NCI-H69 (cell line): ENCODE measurements around the gene FAM107B.
A peak's percentile ranks its signal among the peaks of the same experiment; 100 is the strongest.

Source experiments
- DNase-seq: peaks from one replicate; lab custom pipeline; 2025; lab: John Stamatoyannopoulos, UW

Gene FAM107B

DNA sequence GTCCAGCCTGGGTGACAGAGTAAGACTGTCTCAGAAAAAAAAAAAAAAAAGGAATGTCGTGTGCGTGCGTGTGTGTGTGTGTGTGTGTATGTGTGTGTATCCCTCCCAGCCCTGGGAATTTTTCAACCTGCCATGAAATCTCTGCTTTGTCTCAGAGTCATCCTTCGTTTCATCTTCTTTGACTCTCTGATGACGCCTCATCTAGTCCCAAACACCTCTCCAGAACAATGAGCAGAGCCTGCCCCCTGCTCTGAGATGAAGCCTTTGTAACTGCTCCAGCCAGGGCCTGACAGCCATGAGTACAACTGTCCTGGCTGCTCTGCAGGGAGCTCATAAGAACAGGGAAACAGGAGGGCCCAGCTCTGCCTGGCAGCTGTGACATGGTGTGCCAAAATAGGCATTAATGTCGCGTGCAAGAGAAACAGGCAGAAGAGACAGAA is 149.5 kb downstream of the FAM107B start:
- DNase-seq = peak; percentile 79

DNA sequence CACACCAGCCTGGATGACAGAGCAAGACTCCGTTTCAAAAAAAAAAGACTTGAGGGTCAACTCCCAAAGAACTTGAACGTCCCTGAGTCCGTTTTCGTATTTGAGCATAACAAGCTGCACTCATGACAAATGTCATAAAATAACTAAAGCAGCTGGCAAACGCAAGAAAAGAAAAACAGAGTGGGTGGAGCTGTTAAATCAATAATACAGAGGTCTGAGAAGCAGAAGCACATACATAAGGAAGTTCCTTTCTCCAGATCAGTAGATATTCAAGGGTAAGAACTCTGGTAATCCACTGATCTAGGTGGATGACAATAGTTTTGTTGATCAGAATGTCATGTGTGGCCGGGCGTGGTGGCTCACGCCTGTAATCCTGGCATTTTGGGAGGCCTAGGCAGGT is 150.1 kb downstream of the FAM107B start:
- no peak for DNase-seq

DNA sequence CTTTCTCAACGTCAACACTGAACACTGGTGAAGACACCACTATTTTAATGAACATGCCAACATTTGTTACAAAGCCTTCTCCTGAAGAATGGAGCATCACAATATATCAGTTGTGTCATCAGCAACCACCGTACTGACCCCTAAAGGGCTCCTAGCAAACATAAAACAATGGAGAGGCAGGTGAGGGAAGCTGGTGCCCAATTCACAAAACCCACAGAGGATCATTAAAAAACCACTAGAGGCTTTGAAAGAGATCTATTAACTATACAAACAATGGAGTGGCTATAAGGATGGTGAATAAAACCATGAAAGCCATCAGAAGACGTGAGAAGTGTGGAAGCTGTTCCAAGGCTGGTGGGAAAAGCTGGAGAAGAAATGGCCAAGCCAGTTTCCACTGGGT is 150.8 kb downstream of the FAM107B start:
- peak; percentile 82 for DNase-seq

DNA sequence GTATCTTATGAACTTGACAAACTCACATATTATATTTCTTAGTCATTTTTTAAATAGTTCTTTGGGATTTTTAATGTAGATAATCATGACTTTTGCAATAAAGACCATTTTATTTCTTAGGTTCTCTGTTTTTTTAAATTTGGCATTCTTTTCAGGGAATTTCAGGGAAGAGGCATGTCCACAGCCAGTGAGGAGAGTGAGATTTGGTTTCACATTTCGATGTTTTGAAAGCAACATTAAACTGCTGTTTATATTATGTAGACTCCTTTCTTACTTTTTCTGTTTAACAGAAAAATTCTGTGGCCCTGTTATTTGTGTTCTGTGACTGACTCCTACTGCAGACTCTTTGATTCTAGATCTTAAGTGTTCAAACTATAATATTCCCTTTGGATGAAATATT is 153.7 kb downstream of the FAM107B start:
- DNase-seq = no peak

DNA sequence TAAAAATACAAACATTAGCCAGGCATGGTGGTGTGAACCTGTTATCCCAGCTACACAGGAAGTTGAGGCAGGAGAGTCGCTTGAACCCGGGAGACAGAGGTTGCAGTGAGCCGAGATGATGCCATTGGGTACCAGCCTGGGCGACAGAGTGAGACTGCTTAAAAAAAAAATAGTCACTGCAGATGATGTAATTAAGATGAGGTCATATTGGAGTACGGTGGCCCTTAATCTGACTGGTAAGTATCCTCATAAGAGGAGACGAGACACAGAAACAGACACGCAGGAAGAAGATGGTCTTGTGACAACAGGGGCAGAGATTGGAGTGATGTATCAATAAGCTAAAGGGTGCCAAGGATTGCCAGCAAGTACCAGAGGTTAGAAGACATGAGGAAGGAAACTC is 156.0 kb downstream of the FAM107B start:
- no peak for DNase-seq

DNA sequence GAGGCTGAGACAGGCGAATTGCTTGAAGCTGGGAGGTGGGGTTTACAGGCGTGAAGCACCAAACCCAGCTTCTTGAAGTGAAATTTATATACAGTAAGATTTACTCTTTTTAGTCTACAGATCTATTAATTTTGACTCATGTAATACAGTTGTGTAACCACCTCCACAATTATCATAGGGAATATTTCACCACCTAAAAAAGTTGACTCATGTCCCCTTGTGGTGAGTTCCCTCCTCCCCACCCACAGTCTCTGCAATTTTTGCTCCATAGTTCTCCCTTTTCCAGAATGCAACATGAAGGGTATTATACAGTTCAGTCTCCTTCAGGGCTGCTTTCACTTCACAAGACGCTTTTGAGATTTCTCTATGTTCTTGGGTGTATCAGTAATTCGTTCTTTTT is 156.8 kb downstream of the FAM107B start:
- no peak for DNase-seq

DNA sequence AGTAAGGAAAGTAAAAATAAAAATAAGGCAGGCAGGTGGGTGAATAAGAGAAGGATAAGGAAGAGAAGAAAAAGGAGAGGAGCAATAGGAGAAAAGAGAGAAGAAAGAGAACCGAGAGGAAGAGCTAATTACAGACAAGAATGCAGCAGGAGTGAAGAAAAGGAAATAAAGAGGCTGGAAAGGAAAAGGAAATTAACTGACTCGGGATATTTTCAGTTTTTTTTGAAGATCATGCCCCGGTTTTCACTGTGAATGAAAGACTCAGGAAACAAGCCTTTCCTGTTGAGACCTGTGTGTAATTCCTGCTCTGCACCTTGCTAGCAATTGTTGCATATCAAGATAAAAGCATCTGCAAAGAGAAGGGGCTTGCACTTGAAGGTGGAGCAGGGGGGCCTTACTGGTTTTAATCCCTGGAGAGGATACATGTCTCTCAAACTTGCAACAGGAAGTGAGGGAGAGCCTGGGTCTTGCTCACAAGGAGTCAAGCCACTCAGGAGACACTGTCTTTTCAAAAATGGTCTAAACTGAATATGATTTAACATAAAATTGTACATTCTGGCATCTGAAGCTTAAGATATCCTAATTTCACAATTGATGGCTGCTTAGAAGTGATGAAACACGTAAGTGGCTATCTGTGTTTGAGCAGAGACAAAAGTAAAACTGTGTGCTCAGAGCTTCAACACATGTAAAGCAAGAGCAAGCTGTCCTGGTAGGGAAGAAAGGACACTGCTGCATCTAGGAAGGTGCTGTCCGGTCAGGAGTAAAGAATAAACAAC is 157.6 kb downstream of the FAM107B start:
- peak; percentile 5 for DNase-seq

DNA sequence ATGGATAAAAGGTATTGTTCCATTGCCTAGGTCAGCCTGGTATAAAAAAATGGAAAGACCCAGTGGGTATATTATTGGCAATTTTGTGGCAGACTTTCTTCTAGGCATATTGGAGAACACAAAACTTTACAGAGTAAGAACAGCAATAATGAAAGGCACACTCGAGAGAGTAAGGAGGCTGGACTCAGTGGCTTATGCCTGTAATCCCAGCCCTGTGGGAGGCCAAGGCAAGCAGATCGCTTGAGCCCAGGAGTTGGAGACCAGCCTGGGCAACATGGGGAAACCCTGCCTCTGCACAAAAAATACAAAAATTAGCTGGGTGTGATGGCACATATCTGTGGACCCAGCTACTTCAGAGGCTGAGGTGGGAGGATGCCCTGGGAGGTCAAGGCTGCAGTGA is 158.2 kb downstream of the FAM107B start:
- no peak for DNase-seq

DNA sequence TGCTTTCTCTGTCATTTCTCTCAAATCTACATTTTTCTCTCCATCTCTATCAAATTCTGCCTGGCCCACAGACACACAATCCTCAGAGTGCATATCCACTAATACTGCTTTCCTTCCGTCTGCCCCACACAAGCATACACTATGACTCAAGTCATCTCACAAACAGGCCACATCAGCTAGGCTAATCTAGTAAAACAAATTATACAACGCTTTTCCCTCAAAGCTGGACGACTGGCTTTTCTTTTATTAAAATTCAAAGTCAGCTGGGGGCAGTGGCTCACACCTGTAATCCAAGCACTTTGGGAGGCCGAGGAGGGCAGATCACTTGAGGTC is 161.1 kb downstream of the FAM107B start:
- DNase-seq = no peak

DNA sequence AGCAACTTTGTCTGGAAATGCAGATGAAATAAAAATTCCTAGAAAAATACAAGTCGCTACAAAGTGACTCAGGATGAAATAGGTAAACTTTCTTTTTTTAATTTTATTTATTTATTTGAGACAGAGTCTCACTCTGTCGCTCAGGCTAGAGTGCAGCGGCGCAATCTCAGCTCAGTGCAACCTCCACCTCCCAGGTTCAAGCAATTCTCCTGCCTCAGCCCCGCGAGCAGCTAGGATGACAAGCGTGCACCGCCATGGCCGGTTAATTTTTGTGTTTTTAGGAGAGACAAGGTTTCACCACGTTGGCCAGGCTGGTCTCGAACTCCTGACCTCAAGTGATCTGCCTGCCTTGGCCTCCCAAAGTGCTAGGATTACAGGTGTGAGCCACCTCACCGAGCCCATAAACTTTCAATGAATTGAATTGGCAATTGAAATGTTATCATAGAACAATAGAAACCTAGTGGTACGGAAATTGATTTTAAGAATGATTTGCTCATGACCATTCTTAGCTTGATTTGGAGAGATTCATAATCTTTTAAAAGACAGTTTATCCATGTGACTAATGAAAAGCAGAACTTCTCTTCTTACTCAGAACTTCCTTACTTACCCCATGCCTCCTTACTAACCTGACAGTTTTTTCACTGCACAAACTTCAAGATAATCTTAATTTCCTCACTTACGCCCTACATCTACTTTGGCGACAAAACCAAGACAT is 161.7 kb downstream of the FAM107B start:
- no peak for DNase-seq

DNA sequence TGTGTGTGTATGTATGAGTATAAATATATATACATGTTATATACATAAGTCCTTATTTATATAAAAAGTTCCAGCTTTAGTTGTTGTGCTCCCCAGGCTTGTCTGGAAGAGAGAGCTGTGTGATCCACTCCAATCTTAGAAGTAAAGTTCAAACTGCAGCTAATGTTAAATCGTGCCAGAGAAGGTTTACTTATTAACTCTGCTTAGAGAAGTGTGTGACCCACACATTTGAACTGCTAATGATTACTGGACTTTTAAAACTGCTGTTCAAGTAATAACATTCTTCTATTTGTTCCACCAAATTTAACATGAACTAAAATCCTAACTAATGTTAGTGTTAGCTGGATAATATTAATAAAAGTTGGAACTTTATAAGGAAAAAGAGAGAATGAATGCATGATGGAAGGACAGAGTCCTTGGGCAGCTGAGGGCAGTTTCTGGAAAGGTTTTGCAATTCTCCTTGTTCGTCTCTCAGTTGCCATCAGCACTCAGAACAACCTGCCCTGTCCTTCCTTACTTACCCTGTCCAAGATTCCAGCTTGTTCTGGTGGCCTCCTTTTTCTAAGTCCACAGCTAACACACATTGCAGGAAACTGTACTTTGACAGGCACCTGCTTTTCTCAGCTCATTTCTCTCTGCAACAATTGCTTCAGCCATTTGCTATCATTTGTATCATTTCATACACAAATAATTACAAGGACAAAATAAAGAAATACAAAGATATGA is 162.6 kb downstream of the FAM107B start:
- DNase-seq = no peak

DNA sequence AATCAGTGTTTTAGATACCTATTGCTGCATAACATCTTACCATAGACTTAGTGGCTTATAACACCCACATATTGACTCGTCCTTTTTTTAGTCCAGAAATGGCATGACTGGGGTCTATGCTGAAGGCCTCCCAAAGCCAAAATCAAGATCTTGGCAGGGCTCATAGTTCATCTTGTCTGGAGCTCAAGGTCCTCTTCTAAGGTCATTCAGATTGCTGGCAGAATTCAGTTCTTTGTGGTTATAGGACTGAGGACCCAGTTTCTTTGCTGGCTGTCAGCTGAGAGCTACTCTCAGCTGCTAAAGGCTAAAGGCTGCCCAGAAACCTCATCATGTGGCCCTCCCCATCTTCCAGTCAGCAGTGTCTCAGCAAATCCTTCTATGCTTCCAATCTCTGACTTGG is 165.5 kb downstream of the FAM107B start:
- no peak for DNase-seq

DNA sequence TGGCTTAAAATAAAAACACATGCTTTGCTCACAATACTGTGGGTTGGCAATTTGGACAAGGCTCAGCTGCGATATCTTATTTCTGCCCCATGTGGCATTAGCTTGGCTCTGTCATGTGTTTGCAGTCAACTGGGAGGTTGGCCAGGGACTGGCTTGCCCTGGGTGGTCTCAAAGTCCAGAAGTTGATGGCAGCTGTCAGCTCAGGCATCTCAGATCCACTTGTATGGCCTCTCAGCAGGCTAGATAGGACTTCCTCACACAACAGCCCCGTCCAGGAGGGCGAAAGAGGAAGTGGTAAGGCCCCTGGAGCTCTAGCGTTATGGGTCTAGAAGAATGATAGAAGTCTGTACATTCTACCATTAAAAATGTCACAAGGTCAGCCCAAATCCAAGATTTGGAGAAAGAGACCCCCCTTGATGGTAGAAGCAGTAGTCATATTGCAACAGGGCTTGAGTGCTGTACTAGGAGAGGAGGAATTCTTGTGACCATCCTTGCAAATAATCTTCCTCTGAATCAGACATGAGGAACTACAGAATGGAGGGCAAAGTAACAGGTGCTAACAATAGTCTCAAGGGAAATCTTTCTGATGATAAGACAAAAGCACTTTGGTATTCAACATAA is 166.2 kb downstream of the FAM107B start:
- DNase-seq = no peak

DNA sequence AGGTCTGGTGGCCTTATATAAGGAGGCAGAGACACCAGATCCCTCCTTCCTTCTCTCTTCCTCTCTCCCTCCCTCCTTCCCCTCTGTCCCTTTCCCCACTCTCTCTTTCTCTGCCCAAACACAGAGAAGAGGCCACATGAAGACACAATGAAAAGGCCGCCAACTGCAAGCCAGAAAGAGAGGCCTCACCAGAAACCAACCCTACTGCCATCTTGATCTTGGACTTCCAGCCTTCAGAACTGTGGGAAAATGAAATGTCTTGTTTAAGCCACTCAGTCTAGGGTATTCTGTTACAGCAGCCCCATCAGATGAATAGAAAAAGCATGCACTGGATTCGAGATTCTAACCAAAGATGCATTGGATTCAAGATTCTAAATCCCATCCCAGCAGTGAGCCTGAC is 168.1 kb downstream of the FAM107B start:
- no peak for DNase-seq

DNA sequence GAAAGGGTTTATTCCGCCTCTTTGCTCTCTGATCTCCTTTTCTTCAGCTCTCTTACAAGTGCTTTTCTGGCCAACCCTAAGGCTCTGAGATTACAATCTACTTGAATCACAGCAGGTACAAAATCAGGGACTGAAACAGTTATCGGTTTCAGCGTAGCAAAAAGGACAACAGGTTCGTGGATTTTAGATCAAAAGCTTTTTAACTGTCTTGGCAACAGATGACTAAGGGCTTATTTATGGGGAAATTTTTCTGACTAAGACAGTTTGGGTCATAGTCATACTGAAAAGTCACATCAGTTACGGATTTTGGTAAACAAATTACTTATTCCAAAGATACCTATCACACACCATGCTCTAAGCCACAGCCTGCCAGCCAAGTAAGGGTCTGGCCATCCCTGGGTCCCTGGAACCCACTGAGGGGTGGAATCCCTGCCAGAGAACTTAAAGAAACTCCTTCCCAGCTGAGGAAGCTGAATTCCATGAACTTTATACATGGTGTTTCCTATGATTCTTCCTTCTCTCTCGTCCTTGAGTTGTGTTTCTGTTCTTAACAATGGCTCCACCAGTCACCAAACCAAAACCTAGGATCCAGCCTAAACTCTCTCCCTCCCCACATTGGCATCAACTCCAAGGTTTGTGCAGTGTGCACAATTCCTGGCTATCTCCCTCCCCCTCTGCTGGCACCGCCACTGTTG is 169.3 kb downstream of the FAM107B start:
- DNase-seq = no peak

DNA sequence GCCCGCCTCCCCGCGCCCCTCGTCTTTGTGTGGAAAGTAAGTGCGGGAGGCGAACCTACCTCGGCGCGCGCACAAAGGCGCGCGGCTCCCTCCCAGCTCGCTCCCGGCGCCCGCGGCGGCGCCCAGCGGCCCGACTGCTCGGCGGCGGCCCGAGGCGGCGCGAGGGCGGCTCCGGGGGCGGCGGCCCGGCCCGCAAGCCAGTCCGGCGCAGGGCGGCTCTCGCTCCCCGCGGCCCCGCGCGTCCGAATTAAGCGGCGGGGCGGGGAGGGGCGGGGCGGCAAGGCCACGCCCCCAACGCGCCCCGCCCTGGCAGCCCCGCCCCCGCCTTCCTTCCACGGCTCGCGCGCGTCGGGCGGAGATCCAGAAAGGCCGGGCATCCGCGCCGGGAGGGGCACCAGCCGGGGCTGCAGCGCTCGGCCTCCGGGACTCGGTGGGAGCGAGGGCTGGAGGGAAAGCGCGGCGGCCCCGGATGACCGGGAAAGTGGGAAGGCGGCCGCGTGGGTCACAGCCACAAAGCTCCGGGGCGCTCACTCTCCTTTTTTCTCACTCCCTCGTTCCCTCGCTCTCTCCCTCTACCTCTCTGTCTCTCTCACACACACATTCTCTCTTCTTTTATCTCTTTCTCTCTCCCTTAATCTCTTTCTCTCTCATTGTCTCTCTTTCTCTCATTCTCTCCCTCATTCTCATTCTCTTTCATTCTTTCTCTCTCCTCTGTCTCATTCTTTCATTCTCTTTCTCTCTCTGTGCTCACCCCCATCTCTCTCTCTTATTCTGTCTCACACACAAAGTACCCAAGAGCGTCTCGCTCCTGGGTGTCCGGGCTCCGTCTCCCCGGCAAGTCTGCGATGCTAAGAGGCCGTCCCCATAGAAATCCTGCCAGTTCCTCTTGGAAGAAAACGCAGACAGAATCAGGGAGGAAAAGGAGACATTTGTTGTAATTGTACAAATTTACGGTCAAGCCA is 170.2 kb downstream of the FAM107B start:
- peak; percentile 89 for DNase-seq

DNA sequence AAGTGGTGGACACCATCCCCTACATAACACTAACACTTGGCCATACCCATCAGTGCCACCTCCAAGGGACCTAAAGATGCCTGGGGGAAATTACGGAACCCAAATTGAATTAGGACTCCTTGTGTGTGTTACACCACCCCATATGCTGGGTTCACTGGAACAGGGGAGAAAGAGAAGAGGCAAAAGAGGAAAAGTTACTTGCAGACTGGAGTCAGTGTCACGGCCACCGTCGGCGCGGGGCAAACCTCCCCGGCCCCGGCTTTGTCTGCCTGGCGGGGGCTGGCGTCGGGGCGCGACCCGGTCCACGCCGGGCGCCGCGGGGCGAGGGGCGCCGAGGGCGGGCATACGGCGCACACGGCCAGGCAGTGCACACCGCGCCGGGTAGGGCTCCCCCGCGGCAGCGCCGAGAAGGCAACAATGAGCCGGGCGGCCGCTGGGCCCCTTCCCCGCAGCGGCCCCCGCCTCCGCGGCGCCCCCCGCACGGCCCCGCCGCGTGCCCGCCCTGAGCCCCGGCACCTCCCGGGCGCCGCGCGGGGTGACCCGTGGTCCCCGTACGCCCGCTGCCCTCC is 171.1 kb downstream of the FAM107B start:
- peak; percentile 52 for DNase-seq

DNA sequence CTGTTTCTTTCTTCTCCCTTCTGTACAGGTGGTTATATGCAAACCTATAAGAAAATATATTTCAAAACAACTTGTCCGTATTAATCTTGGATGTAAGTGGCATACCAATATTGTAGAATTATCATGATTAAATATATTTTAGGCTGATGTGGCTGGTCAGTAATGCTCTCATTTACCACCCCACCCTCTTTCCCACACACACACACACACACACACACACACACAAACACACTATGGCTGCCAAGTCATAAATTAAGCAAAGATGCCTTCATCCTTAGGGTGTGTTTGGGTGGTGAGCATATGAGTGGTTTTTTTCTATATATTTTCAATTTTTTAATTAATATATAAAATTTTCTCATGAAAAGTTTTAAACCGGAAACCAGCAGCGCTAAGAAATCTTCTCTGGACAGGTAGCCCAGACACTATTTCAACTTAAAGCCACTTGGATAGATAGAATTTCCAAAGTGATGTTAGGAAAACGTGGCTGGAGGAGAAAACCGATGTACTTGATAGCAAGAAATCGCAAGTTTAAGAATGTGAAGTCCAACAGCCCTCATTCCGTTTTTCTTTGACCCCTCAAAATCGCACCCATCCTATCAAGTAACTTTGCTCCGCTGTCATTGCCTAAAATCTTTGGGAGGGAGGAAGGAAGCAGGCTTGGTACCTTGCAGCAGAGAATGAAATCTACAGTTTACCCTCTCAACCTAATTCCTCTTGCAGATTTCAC is 171.7 kb downstream of the FAM107B start:
- DNase-seq = peak; percentile 25

DNA sequence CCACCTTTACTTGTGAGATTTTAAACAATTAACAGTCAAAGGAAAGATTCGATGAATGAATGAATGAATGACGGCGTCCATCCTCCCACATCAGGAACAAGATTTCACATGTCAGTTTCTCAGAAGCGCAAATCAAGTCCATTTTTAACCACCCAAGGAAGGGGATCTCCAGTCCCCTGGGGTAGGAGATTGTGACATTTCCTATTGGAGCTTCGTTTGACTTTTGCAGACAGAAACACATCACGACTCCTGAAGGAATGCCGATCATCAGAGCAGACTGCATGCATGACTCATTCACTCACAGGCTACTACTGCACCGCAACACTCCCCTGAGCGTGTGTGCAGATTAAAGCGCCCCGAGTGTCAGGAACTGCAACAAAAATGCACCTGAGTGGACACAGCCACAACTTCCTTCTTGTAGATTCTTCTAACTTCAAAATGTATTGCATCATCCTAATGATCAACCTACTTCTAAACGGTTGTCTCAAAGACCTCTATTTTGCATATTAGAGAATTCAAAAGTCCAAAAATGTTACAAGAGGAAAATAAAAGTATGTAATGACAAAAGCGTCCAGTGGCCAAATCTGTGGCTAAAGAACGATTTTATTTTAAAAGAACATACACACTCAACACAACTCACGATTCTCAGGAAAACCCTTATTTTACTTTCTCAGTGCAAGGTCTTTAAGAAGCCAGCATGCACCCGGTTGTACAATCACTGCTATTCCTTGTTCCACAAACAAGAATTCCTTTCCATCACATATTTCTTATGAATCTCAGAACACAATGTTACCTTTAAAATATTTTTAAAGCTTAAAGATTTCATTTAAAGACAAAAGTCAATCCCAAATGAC is 172.6 kb downstream of the FAM107B start:
- no peak for DNase-seq
